Kidney capillary endothelial cell (primary cell): ENCODE results near the gene PWWP2B.
A peak's percentile ranks its signal among the peaks of the same experiment; 100 is the strongest.

Experiments
- DNase-seq: peaks from one replicate; pipeline ENCODE4 v3.0.0-alpha.2; 2018; ENCODE audit warnings: low spot score

The PWWP2B gene

GRCh38 chr10:132407846-132408278, 10.9 kb downstream of the PWWP2B start:
- DNase-seq: peak; percentile 31

DNA sequence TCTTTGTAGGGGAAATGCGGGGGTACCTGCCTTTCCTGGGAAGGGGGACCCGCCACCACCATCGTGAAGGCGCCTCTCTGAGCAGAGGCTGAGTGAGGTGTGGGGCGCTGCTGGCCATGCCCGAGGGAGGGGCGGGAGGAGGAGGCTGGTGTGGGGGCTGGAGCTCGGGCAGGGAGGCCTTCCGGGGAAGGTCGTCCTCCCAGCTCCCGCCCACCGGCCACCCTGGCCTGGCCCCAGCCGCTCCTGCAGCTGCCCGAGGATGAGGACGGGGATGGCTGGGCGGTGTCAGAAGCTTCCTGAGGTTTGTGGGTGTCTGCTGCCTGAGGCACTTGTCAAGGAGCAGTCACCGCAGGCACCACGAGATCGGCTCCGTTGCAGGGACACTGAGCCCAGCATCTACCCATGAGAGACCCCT, 11.4 kb downstream of the PWWP2B start:
- DNase-seq: no peak

GRCh38 chr10:132408823-132409666, 12.0 kb downstream of the PWWP2B start:
- no peak for DNase-seq

- no peak for DNase-seq
Measured at GRCh38 chr10:132409667-132410028, 12.6 kb downstream of the PWWP2B start.

DNA sequence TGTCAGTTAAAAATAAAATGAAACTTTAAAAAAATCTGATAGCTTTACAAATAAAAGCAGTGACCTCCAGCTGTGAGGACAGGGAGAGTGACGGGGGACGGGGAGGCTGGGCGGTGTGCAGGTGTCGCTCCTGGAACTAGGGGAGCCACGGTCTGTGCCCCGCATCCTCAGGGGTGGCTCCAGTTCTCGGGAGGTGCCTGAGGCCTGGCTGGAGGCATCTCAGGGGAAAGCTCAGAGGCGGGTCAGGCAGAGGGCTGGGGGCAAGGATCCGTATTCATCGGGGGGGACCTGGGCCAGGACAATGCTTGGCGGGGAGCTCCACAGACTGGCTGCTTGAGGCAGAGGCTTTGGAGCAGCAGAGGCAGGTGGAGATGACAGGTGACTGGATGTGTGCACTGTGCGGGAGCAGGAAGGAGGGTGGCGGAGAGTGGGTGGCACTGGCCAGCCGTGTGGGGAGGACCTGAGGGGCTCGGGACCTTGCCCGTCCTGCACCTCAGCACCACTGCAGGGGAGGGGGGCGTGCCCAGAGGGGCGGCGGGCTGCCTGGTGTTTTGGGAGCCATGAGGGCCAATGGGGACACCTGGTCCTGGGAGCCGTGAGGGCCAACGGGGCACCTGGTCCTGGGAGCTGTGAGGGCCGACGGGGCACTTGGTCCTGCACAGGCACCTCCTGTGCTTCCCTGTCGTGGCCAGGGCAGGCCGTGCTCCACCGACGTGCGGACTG, 13.2 kb downstream of the PWWP2B start:
- DNase-seq: no peak

DNA sequence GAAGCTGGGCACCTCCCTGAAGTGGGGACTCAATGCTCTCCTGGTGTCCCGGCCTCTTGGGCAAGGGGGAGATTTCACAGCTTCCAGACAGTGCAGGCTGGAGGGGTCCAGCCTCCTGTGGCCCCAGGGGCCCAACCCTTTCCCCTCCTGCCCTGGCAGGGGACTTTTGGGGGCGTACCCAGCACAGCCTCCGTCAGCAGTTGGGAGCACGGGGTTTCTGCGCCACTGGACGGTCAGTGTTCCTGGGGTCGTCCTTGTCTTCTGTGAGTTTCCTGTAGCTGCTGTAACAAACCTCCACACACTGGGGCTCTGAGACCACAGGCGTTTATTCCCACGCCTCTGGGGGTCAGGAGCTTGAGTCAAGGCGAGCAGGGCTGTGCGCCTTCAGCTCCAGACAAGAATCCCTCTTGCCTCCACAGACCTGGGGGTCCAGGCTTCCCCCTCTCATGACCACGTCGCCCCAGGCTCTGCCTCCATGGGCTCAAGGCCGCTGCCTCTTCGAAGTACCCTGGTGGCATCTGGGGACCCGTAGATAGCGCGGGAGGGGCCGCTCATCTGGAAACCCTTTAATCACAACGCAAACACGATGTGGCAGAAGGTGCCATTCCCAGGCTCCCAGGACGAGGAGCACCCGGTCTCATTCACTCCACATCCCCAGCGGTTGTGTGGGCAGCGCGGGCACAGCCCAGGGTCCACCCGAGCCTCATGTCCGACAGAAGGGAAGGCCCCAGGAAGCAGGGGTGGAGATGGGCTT, 14.0 kb downstream of the PWWP2B start:
- no peak for DNase-seq

- peak; percentile 77 for DNase-seq
Measured at GRCh38 chr10:132411561-132412253, 14.7 kb downstream of the PWWP2B start.

DNA sequence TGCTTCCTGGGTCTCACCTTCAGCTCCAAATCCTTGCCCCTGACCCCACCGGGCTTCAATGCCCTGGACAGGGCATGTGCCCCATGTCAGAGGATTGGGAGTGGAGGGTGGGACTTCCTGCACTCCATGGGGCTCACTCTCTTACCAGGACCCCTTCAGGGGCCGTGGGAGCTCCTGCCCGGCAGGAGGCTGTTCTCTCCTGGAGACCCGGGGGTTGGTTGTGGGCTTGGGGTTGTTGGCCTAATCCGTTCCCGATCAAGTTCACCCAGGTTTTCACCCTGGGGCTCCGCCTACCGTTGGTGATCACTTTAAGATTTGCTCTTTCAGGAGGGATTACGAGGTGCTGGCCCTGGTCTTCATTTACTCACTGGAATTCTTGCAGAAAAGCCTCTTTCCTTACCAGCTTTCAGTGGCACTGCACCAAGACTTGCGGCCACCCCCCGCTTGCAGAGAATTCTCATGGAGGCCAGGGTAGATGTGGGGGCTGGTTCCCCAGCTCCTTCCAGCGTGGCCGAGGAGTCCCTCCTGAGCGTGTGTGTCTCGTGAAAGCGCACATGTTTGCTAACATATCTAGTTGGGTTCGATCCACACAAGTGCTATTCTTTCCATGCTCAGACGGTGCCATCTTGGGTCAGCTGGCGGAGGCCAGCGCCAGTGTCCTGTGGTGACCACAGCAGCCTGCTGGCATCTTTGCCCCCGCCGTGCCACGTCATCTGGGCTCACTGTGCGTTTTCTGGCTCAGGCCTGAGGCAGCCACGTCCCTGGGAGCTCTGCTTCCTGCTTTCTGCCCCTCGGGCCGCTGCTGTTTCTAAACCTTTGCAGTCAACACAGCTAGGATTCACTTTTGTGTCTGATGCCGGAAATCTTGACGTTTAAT, 15.6 kb downstream of the PWWP2B start:
- peak; percentile 62 for DNase-seq

DNA sequence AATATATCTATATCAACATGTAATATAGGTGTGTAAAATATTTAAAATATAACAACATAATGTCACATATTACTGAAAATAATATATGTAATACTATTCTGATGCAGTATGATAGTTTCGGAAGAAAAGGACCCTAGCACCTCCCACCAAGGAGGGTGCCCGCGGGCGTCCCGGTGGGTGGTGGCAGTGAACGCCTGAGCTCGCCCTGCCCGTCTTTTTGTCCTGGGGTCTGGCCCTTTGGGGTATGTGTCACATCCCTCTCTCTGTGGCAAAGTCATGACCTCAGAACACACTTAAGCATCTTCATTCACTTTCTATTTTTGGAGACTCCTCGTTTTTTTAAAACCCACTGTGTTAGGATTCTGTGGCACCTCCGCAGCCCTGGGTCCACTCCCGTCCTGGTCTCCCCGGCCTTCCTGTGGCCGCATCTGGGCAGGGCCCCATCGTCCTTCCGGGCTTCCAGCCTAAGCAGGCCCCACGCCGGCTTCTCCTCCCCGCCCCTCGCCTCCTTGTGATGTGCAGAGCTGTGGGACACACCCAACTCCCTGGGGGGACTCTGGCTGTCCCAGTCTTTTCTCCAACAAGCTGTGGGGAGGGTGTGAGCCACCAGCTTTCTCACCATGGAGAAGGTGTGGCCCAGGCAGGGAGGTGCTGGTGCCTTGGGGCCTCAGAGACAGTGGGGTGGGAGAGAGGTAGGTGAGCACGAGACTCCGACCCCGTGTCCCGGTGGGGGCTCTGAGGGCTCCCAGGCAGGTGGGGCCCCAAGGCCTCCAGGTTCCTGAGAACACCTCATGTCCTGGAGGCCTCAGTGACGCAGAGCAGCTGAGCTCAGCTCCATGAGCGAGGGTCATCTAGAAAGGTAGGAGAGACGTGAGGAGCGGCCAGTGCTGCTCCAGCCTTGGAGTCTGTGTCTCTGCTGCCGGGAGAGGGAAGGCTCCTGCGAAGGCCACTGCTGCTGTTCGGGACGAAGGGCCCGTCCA, 16.5 kb downstream of the PWWP2B start:
- no peak for DNase-seq

- DNase-seq: no peak
Measured at GRCh38 chr10:132414402-132415016, 17.5 kb downstream of the PWWP2B start.

DNA sequence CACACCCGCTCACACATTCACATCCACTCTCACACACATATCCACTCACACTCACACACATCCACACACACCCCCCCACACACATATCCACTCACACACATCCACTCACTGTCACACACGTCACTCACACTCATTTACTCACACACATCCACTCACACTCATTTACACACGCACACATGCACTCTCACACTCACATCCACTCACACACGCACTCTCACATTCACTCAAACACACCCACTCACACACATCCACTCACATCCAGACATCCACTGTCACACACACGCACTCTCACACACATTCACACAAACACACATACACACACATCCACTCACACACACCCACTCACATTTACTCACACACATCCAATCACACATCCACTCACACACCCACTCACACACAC, 18.3 kb downstream of the PWWP2B start:
- DNase-seq: no peak

- DNase-seq: no peak
Measured at GRCh38 chr10:132415956-132416355, 19.0 kb downstream of the PWWP2B start.

GRCh38 chr10:132416566-132417256, 19.7 kb downstream of the PWWP2B start:
- DNase-seq: no peak

GRCh38 chr10:132417257-132417910, 20.4 kb downstream of the PWWP2B start:
- DNase-seq: no peak

DNA sequence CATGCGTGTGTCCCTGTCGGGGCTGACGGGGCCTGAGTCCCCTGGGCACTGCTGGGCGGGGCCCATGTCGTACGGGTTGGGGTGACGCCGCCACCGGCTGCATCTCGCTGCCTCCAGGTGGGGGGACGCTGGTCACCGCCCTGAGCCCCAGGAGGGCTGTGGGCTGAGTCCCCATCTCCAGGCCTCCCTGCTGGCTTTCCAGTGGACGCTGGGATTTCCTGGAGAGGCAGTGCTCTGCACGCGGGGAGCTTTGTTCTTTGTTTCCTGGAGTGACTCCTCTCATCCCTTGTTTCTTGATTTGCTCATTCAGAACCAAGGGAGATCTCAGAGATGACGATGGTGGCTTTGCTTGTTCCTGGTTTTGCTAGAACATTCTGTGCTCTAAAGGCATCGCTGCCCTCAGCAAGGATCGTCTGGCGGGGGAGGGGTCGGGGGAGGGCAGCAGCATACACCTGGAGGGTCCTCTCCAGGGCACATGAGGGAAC, 21.0 kb downstream of the PWWP2B start:
- DNase-seq: no peak

- no peak for DNase-seq
Measured at GRCh38 chr10:132418527-132419416, 21.8 kb downstream of the PWWP2B start.
